ENCODE data around the gene CLEC3A. TPM values are rescaled to one million over a fixed set of nuclear protein-coding genes. Genes with fewer than 3 reads are reported as not detected.

The CLEC3A gene
- total RNA-seq, 1 donor from 2014 or later = not detected

DNA sequence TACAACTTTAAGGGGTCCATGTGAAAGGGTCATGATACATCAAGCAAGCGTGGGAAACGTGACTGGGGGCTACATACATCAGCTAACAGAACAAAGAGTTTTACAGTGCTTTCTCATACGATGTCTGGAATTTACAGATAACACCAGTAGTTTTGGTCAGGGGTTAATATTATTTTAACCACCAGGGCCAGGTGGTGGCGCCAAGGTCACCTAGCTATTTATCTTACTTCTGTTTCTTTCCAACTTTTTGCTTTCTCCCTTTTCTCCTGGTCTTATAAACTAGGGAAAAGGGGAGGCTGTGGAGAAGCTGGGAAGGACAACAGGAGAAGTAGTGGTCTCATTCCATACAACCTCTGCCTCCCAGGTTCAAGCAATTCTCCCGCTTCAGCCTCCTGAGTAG, 37.9 kb downstream of the CLEC3A start:
- Mint-ChIP-seq H3K9me3 (ENCODE audit: low read depth) (no peaks in the 10 kb centered on the region), H3K4me3 (ENCODE audit: unreplicated experiment) (no peak overlapping the region), H3K27me3 (ENCODE audit: low read depth) (peaks cover 2% of the 10 kb centered on the region), H3K36me3 (ENCODE audit: low read depth) (no peaks in the 10 kb centered on the region), H3K27ac (ENCODE audit: unreplicated experiment) (no peak overlapping the region), H3K4me1 (ENCODE audit: low read depth) (no peaks in the 10 kb centered on the region)
- DNase-seq (ENCODE audit: low spot score) = no peak
- TF ChIP-seq, protein P1, sequence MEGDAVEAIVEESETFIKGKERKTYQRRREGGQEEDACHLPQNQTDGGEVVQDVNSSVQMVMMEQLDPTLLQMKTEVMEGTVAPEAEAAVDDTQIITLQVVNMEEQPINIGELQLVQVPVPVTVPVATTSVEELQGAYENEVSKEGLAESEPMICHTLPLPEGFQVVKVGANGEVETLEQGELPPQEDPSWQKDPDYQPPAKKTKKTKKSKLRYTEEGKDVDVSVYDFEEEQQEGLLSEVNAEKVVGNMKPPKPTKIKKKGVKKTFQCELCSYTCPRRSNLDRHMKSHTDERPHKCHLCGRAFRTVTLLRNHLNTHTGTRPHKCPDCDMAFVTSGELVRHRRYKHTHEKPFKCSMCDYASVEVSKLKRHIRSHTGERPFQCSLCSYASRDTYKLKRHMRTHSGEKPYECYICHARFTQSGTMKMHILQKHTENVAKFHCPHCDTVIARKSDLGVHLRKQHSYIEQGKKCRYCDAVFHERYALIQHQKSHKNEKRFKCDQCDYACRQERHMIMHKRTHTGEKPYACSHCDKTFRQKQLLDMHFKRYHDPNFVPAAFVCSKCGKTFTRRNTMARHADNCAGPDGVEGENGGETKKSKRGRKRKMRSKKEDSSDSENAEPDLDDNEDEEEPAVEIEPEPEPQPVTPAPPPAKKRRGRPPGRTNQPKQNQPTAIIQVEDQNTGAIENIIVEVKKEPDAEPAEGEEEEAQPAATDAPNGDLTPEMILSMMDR (IDR thresholded peaks at IDR 0.05) = no peak

- H3K9me3 Mint-ChIP-seq (ENCODE audit: low read depth) = no peaks in the 10 kb centered on the region
- H3K27ac Mint-ChIP-seq (ENCODE audit: unreplicated experiment) = no peak overlapping the region
- no peak overlapping the region for H3K4me3 Mint-ChIP-seq (ENCODE audit: unreplicated experiment)
- H3K36me3 Mint-ChIP-seq (ENCODE audit: low read depth) = no peaks in the 10 kb centered on the region
- no peak for DNase-seq (ENCODE audit: low spot score)
- no peaks in the 10 kb centered on the region for H3K4me1 Mint-ChIP-seq (ENCODE audit: low read depth)
- peaks cover 2% of the 10 kb centered on the region for H3K27me3 Mint-ChIP-seq (ENCODE audit: low read depth)
- TF ChIP-seq, protein P1 (IDR thresholded peaks at IDR 0.05) = no peak
Measured at GRCh38 chr16:78060809-78061208, 38.5 kb downstream of the CLEC3A start.

- Mint-ChIP-seq H3K4me1 (ENCODE audit: low read depth) (no peaks in the 10 kb centered on the region), H3K4me3 (ENCODE audit: unreplicated experiment) (no peak overlapping the region), H3K36me3 (ENCODE audit: low read depth) (no peaks in the 10 kb centered on the region), H3K9me3 (ENCODE audit: low read depth) (no peaks in the 10 kb centered on the region), H3K27ac (ENCODE audit: unreplicated experiment) (no peak overlapping the region), H3K27me3 (ENCODE audit: low read depth) (peaks cover 2% of the 10 kb centered on the region)
- TF ChIP-seq, protein P1 (IDR thresholded peaks at IDR 0.05) = no peak
- no peak for DNase-seq (ENCODE audit: low spot score)
Measured at GRCh38 chr16:78065319-78065718, 43.0 kb downstream of the CLEC3A start.

GRCh38 chr16:78069913-78070312, 47.6 kb downstream of the CLEC3A start:
- Mint-ChIP-seq H3K4me1 (ENCODE audit: low read depth) (no peaks in the 10 kb centered on the region), H3K36me3 (ENCODE audit: low read depth) (no peaks in the 10 kb centered on the region), H3K4me3 (ENCODE audit: unreplicated experiment) (no peak overlapping the region), H3K9me3 (ENCODE audit: low read depth) (no peaks in the 10 kb centered on the region), H3K27ac (ENCODE audit: unreplicated experiment) (no peak overlapping the region), H3K27me3 (ENCODE audit: low read depth) (peaks cover 9% of the 10 kb centered on the region)
- TF ChIP-seq, protein P1 (IDR thresholded peaks at IDR 0.05) = no peak
- DNase-seq (ENCODE audit: low spot score) = no peak

- no peaks in the 10 kb centered on the region for H3K36me3 Mint-ChIP-seq (ENCODE audit: low read depth)
- H3K27ac Mint-ChIP-seq (ENCODE audit: unreplicated experiment) = no peak overlapping the region
- no peaks in the 10 kb centered on the region for H3K9me3 Mint-ChIP-seq (ENCODE audit: low read depth)
- peaks cover 12% of the 10 kb centered on the region for H3K27me3 Mint-ChIP-seq (ENCODE audit: low read depth)
- TF ChIP-seq, protein P1 (IDR thresholded peaks at IDR 0.05) = no peak
- no peak for DNase-seq (ENCODE audit: low spot score)
- no peak overlapping the region for H3K4me3 Mint-ChIP-seq (ENCODE audit: unreplicated experiment)
- no peaks in the 10 kb centered on the region for H3K4me1 Mint-ChIP-seq (ENCODE audit: low read depth)
Measured at GRCh38 chr16:78072275-78072674, 49.9 kb downstream of the CLEC3A start.

Measured in chondrocyte (in vitro differentiated cells).